UCSD-AML1 (cell line): ENCODE data around the gene ZSWIM2.
A peak's percentile ranks its signal among the peaks of the same experiment; 100 is the strongest.
"Not testable (repeated sequence)": the region's sequence is repeated elsewhere in the genome, so short reads cannot be mapped to it uniquely, and the experiment has no call there.

ENCODE experiments used
- DNase-seq: peaks from one replicate; lab custom pipeline; 2025; ENCODE audit not compliant: unreplicated experiment; lab: John Stamatoyannopoulos, UW

The ZSWIM2 gene

DNA sequence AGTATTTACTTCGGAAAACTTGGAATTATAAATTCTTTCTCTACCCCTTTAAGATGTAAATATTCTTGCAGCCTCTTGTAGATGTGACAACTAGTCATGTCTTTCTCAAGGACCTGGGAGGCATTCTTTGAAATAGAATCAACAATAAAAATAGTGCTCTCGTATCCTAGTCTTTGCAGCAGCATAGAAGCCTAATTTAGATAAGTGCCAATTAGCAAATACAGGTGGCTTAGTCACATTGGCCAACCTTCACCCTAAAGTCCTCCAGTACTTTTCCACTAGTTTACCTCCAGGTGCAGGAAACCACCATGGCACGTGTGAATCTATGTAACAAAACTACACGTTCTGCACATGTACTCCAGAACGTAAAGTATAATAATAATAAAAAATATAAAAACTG, 3.5 kb upstream of the ZSWIM2 start:
- no peak for DNase-seq

DNA sequence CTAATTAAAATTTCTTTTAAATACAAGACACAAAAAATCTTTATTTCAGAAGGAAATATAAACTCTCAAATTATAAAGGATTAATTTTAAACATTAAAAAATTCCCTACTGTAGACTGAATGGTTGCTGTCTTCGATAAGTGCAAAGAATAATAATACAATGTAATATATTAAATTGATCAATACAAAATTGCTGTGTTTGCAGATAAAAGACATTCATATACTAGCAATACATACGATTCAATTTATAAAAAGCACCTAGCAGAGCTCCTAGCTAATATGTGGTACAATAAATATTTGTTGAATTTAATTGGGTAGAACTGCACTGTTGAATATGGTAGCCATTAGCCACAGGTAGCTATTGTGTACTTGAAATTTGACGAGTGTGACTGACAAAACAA, 6.6 kb downstream of the ZSWIM2 start:
- no peak for DNase-seq

DNA sequence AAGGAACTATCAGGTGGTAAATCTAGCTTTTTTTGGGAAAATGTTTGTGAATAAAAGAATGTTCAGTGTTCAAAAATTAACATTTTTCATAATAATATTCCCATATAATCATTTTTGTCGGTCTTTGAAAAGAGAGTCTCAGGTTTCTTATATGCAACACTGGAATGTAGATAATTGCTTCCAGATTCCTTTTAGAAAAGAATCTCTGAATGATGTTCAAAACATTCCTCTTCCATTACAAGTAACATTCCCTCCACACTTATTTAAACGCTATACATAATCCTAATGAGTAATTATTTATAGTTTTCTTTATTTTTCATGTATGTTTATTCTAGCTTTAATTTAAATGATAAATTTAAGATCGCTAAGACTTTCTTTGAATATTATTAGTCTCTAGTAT, 7.0 kb downstream of the ZSWIM2 start:
- no peak for DNase-seq

DNA sequence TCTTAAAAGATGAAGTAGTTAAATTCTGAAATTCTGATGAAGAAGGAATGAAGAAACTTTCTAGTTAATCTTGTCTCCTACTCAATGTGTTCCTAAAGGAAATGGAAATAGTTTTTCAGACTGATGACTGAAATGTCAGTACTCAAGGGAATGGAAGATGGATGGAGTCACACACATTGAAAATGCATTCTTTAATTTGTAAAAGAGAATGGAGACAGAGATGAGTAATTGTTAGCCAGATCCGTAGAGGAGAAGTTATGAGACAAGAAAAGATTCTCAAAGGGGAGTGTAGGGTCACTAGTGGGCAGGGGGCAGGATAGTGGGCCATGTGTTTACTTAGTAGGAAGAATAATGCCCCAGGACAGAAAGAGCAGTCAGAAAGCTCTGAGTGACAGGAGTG, 13.3 kb downstream of the ZSWIM2 start:
- no peak for DNase-seq

- no peak for DNase-seq
Observed at GRCh38 chr2:186827862-186828492, 21.0 kb downstream of the ZSWIM2 start.

- DNase-seq, result no peak
Observed at GRCh38 chr2:186827411-186827810, 21.6 kb downstream of the ZSWIM2 start.

- no peak for DNase-seq
Observed at GRCh38 chr2:186822323-186822722, 26.6 kb downstream of the ZSWIM2 start.

DNA sequence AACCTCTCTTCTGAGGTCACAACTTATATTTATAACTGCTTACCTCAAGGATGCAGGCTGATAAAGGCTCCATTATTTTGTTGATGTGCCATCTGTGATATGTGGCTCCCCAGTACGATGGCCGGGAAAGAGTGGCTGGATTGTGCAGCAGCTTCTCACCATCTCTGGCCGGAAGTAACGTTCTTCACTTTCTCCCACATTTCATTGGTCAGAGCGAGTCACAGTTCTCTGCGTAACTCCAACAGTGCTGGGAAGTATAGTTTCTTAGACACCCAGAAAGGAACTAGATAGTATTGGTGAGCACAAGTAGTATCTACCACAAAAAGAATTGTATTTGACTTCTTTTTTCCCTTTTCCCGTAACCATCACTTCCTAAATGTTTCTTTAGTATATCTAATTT, 28.7 kb downstream of the ZSWIM2 start:
- no peak for DNase-seq

DNA sequence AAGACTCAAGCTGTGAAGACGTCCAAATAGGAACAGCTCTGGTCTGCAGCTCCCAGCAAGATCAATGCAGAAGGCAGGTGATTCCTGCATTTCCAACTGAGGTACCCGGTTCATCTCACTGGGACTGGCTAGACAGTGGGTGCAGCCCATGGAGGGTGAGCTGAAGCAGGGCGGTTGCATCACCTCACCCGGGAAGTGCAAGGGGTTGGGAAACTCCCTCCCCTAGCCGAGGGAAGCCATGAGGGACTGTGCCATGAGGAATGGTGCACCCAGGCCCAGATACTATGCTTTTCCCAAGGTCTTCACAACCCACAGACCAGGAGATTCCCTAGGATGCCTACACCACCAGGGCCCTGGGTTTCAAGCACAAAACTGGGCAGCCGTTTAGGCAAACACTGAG, 37.2 kb downstream of the ZSWIM2 start:
- not testable (repeated sequence) for DNase-seq

- no peak for DNase-seq
Observed at GRCh38 chr2:186806591-186806990, 42.4 kb downstream of the ZSWIM2 start.

- DNase-seq, result not testable (repeated sequence)
Observed at GRCh38 chr2:186798604-186799003, 50.4 kb downstream of the ZSWIM2 start.

GRCh38 chr2:186784930-186785329, 64.0 kb downstream of the ZSWIM2 start:
- no peak for DNase-seq

GRCh38 chr2:186783254-186783653, 65.7 kb downstream of the ZSWIM2 start:
- no peak for DNase-seq

- DNase-seq, result peak; percentile 10
Observed at GRCh38 chr2:186780701-186781316, 68.2 kb downstream of the ZSWIM2 start.
